GM10847 (cell line): ENCODE measurements around the gene ENTREP1.

Source experiments
- POLR2A ChIP-seq: IDR thresholded peaks from 2 replicates; pipeline ENCODE4 v1.6.1; 2011; ENCODE audit not compliant: insufficient read length; ENCODE audit errors: extremely low read depth

Gene ENTREP1

GRCh38 chr9:69342769-69343168, 17.8 kb downstream of the ENTREP1 start:
- no peak for TF ChIP-seq POLR2A

DNA sequence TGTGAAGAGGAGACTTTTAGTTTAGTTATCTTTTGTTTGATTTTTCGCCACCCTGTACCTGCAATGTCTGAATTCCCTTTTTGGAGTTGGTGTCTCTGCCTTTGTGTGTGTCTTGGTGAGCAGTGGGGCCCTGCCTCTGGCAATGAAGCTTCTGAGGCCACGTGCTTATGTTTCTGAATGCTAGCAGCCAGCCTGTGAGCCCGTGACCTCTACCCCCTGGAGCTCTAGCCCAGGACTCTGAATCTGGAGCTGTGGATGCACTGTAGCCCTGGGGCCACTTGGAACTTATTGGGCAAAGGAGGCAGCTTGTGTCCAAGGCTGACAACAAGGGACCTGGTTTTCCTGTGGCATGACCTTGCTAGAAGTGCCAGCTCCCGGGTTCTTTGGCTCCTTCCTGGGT, 19.4 kb downstream of the ENTREP1 start:
- TF ChIP-seq POLR2A = no peak

- no peak for TF ChIP-seq POLR2A
These were observed 21.8 kb downstream of the ENTREP1 start for GRCh38 chr9:69346596-69347390.

- TF ChIP-seq POLR2A = no peak
These were observed 22.6 kb downstream of the ENTREP1 start for GRCh38 chr9:69347607-69348006.

GRCh38 chr9:69351227-69351626, 26.2 kb downstream of the ENTREP1 start:
- no peak for TF ChIP-seq POLR2A

DNA sequence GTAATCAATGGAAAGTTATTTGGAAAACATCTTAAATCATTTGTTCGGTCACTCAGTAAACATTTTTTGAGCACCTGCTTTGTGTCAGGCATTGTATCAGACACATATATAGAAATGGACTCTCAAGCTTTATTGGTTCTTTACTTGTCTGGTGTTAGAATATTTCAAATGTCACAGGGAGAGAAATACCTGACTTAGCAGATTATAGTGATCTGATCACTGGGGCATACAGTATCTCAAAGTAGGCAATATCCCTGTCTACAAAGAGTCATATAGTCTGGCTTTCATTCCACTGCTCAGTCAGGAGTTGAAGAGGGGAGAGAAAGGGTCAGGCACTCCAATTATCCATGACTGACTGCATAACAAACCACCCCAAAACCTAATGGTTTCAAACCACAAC, 30.2 kb downstream of the ENTREP1 start:
- no peak for TF ChIP-seq POLR2A

DNA sequence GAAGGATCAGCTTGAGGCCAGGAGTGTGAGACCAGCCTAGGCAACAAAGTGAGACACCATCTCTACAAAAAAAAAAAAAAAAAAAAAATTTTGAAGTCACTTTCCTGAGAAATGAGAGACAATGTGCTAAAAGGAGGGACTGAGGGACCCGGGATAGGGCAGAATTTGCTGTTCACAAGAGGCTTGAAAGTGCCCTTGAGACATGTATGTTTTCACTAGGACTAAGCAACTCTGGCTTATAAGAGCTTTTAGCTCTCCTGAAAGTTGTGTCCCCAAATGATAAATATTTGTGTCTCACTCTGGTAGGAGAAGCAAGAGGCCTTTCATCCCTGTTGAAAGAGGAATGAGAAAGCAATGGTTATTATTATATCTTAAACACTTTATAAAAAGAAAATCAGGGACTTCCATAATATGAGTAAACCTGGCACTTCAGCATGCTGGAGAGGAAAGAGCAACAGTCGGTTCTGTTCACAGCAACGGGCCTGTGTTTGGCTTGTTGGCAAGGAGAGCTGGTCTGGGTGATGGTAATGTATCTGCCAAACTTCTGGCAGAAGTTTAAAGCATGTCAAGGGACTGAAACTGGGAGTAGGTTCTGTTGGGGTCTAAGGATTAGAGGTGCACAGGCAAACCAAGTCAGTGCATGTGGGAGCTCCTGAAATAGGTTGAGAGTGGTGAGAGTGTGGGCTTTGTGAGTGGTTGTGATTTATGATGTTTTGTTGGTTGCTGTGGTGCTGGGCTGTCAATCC, 32.2 kb downstream of the ENTREP1 start:
- TF ChIP-seq POLR2A = no peak

DNA sequence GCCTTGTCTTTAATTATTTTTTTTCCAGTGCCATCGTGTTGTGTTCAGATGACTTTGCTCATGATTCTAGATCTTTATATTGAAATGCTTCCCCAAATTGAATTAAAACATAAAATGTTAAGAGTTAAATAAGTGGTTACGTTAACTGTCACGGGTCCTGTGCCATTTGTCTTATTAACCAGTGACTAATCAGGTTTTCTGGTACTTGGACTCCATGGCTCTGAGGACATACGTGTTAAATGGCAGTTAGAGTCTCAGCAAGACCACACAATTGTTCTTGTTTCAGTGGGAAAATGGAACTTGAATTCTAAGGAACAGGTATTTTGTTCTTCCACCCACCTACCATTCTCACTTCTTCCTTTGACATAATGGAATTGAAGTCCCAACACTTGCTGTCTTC, 32.8 kb downstream of the ENTREP1 start:
- no peak for TF ChIP-seq POLR2A

DNA sequence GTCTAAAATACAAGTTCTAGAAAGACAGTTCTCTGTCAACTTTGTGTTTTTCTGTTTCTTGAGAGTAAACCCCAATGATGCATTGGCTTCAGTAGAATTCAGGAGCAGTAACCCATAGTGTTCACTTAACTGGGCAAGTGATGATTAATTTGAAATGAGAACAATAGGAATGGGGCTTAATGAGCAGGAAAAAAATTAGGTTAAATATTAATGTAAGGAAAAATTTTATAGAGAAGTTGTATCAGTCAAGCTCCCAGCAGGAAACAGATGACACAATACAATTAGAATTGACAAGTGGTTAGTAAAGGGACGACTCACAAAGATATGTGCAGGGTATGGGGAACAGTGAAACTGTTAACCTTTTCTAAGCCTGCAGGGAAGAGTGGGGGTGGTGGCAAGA, 38.2 kb downstream of the ENTREP1 start:
- TF ChIP-seq POLR2A = no peak

DNA sequence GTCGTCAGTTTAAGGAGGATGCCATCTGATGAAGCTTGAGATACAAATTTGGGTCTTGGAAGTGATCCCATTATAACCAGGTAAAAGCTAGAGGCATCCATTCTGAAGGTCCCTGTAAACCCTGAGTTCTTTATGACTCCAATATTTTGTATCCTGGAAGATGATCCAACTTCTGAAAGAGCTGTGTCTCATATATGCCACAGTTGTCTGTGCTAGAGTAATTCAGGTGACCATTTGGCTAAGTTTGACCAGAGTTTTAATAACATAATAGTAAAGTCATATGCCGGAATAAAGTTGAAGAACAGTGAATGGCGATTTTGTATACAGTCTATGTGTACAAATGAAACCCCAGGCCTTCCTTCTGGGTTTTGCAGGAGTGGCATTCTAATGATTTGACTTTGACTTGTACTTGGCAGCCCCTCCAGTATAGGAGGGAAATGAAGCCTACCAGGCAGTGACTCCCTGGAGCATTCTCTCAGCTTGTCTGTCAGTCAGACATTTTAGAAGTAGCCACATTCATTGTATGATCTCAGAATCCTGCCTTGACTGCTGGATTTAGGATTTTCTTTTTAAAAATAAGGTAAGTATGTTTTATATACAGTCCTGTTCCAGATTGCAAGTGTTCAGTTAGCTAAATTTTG, 39.6 kb downstream of the ENTREP1 start:
- no peak for TF ChIP-seq POLR2A

DNA sequence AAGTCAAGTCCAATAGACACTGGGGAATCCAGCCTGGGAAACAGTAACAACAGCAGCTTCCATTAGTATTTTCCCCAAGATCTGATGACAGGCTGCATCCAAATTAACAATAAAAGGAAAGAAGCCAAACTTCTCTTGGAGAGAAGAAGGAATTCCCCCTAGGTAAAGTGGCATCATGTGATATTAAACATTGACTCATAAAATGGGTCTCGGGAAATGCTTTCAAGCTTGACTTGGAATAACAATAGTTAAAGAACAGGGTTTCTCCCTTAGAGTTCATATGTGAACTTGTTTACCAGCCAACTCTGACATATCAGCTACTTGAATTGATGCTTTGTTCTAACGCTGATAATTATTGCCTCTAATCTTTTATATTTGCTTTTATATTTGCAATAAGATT, 45.4 kb downstream of the ENTREP1 start:
- TF ChIP-seq POLR2A = no peak

DNA sequence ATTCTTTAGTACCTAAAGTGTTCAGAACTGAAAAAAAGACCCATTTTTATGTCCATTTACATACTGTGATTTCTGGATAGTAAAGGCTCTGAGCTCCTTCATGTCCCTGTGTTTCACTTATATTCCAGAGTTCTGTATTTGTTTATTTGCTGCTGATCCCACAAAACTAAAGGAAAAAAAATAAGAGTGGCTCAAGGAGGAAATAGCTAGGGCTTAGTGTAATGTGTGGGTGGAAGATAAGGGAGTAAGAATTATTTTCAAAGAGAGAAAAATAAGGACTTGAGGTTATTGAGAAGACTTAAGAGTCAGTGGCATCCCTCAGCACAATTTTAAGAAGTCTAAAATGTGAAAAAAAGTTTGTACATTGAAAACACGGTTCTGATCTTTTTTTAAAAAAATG, 46.0 kb downstream of the ENTREP1 start:
- no peak for TF ChIP-seq POLR2A

DNA sequence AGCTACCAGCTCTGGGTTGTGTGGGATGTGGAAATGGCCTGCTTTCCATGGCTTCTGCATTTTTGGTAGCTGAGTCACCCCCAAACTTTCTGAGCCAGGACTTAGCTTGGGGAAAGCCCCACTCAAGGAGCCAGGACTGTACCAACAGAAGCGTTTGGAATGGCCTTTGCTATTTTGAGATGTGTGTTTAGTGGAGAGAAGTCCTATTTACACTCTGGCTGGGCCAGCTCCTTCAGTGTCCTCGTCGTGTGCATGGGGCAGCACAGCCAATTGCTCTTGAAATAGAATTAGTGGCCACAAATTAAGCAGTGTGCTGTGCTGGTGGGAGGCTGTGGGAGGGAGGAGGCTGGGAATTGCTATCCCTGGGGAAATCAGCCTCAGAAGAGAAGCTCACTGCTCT, 51.6 kb downstream of the ENTREP1 start:
- TF ChIP-seq POLR2A = no peak

DNA sequence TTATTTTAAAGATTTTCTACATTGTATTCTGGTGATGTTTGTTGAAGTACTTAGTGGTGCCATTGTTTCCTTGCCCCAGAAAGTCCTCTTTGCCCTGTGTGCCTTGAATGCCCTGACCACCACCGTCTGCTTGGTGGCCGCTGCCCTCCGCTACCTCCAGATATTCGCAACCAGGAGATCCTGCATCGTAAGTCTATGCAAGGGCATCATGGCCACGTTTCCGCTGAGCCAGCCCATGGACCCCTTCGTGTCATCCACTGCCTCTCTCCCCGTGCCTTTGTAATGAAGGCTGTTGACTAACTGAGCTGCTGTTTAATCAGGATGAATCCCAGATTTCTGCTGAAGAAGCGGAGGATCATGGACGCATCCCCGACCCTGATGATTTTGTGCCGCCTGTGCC, 52.3 kb downstream of the ENTREP1 start:
- no peak for TF ChIP-seq POLR2A

DNA sequence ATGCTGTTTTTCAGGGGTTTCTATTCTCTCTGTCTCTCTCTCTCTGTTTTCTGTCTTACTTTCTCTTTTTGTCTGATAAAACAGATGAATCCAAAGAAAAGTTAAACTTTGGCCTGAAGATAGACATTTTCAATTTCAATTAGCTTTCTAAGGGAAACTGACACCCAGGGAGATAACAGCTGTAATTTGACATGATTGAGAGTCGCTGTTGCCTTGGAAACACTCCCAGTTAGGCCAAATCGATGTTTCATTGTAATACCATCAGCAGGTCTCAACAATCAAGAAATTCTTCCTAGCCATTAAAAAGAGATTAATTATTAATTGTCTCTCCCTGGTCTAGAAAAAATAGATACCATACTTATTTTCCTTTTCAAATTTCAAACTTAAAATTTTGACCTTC, 53.0 kb downstream of the ENTREP1 start:
- no peak for TF ChIP-seq POLR2A
